GM18870 (cell line): Measurements from ENCODE around the gene ECI2.

Experiments used
- ATAC-seq: cut with Tn5 transposase; IDR thresholded peaks from one replicate; pipeline ENCODE4 v1.9.1; 2021; ENCODE audit warnings: moderate library complexity; ENCODE audit not compliant: unreplicated experiment

ECI2 gene, protein sequence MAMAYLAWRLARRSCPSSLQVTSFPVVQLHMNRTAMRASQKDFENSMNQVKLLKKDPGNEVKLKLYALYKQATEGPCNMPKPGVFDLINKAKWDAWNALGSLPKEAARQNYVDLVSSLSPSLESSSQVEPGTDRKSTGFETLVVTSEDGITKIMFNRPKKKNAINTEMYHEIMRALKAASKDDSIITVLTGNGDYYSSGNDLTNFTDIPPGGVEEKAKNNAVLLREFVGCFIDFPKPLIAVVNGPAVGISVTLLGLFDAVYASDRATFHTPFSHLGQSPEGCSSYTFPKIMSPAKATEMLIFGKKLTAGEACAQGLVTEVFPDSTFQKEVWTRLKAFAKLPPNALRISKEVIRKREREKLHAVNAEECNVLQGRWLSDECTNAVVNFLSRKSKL

DNA sequence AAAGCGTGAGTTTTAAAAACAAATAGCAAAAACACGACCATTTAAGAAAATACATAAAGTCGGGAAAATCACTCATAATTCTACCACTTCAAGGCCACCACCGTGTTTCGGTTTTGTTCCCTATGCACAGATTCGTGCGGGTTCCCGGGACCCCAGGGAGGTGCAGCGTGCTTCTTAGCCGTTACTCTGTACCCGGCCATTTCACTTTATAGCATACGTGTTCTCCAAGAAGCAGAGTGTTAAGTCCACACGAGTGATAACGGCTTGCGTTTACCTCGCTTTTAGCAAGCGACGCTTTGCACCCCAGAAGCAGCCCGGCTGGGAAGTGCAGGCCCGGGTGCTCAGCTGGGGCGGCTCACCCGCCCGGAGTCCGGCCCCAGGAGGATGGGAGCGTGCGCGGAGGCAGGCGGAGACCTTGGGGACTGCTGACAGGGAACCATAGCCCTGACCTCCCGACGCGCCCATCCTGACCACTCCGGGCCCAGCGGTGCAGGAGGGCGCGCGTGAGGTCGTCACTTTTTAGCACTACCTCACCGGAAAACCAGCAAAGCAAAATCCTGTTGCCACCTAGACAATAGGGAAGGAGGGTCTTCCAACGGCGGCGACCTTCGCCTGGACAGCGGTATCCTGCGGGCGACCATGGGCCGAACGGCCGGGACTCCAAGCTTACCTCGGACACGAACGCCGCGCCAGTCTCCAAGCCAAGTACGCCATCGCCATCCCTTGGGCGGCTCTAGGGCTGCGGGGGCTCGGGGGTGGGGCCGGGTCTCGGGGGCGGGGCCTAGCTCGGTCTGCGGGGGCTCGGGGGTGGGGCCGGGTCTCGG, at the start of gene ECI2:
Gene ECI2 (minus strand): TSS at position 735 of the 824 bp plus-strand sequence. CDS start 15 bp downstream, at position 720.
- no peak for ATAC-seq

- no peak for ATAC-seq
These were observed 45.4 kb upstream of the ECI2 start for GRCh38 chr6:4180652-4181255.

DNA sequence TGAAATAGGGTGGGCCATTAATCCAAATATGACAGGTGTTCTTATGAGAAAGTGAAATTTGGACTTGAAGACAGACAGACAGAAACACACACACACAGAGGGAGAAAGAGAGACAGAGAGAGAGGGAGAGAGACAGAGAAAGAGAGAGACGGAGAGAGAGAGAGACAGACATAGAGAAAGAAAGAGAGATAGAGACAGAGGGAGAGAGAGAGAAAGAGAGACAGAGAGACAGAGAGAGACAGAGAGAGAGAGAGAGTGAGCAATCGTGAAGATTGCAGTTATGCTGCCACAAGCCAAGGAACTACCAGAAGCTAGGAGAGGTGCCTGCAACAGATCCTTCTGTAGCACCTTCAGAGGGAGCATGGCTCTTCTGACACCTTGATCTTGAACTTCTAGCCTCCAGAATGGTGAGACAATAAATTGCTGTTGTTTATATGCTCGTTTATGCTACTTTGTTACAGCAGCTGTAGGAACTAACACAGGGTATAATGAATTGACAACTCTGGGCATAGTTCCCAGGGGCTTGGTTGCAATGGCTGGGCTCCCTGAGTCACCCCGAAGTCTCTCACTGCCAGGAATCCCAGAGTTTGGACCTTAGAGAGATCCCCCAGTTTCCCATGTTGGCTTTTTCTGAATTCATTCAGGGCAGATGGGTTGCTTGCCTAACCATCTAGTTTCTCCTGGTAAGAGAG, 44.7 kb upstream of the ECI2 start:
- ATAC-seq = no peak

DNA sequence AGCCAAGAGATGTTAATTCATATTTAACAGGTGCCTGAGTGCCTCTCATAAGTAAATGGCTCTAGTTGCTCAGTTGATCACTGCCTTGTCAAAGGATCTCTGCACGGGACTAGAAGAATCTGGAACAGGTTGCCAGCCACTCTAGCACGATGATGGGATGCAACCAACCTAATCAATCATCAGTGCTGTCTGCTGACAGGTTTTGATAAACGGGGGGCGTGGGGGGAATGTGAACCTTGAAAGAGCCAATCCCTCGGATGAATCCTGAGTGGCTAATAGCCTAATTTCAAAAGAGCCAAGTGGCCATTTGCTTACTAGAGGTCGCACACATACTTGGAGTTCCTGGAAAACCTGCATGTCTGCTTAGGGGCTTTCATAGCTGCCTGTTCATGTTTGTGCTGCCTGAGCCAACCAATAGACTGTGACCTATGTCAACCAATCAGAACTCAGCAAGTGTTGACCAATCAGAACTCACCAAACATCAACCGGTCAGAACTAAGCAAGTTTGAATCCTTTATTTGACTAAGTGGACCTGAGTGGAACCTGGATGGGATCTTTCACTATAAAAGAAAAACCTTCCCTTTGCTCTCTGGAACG, 43.5 kb upstream of the ECI2 start:
- ATAC-seq = no peak

GRCh38 chr6:4176907-4177306, 41.5 kb upstream of the ECI2 start:
- no peak for ATAC-seq

GRCh38 chr6:4174042-4174441, 38.7 kb upstream of the ECI2 start:
- no peak for ATAC-seq

DNA sequence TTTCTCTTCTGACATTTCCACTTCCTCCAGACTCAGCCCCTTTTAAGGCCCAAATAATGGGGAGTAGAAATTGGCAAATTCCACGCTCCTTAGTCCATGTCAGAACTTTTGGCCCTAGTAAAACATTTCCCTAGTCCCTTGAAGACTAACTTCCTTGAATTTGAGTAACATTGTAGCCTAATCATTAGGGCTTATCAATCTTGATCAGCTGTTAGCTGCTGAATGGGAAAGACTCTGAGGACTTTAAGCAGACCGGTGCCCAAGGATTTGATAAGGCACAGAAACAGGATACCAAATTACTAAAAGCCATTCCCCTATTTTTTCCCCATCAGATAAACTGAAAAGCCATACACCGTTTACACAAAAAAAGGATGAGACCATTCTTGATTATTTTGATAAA, 37.0 kb upstream of the ECI2 start:
- ATAC-seq = no peak

DNA sequence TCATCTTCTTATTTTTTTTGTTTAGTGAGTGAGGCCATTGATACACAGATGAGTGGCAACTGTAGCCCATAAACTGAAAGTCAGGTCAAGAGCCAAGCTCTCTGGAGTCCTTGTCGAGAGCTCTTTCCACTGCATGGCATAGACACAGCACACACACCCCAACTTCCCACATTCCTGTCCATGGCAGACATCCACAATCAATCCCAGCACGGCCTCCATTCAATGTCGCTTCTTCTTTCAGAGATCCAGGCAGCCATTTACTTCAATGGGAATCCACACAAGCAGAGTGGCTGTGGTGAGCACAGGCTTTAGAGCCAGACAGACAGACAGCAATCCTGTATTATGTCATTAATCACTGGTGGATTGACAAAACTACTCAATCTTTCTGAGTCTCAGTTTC, 34.9 kb upstream of the ECI2 start:
- ATAC-seq = no peak

DNA sequence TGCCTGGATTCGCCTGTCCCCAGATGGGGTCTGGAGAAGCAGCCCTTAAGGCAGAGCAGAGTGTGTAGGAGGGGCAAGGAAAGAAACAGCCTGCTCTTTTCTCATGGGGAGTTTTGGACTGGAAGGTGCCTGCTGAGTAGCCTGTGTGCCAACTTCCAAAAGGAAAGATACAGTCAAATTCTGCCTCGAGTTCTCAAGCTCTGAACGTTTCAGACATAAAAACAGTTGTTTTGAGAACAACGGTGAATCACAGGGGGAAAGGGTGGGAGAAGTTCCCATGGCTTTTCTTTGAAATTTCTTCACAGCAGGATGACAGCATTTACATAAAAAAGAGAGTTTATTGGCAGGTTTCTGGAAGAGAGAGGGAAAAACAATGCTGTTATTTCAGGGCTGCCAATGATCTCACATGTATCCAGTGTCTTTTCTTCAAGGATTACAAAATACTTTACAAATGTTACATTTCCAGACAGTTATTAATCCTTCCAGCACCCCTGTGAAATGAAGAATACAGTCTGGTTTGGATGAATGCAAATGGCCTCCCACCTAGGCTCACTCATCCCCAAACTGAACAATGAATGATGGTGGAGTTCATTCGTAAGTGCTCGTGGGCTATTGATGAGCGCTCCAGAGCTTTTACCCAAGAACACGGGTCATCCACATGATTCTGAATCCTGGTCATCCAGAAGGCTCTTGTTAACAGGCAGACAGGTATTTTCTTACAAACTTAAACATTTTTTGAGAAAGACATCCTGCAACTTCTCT, 33.8 kb upstream of the ECI2 start:
- no peak for ATAC-seq

DNA sequence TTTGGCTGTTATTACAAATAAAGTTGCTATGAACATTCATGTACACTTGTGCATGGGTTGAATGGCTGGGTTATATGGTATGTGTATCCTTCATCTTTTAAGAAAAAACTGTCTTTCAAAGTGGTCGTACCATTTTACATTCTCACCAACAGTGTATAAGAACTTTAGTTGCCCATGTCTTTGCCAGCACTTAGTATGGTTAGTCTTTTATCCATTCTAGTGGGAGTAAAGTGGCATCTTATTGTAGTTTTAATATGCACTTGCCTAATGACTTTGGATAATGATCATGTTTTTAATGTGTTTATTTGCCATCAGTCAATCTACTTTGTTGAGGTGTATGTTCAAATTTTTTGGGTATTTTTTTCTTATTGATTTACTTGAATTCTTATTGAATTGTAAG, 32.5 kb upstream of the ECI2 start:
- no peak for ATAC-seq

- no peak for ATAC-seq
These were observed 31.7 kb upstream of the ECI2 start for GRCh38 chr6:4167123-4167522.

DNA sequence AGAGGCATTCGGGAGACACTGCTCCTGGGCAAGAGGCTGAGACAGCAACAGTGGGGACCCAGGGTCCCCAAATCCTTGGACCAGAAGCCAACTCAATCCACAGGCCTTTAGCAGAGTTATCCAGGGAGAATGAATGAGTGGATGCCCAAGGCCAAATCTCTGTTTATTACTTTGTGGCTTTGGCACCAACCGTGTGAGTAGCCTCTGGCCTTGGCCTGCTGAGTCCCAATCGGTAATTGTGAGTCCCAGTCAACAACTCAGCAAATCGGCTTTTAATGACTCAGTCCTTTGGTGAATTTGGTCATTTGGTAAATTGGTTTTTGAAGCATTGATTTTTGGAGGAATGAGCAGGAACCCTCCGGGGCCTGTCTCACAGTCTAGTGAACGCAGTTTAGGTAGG, 29.1 kb upstream of the ECI2 start:
- no peak for ATAC-seq

DNA sequence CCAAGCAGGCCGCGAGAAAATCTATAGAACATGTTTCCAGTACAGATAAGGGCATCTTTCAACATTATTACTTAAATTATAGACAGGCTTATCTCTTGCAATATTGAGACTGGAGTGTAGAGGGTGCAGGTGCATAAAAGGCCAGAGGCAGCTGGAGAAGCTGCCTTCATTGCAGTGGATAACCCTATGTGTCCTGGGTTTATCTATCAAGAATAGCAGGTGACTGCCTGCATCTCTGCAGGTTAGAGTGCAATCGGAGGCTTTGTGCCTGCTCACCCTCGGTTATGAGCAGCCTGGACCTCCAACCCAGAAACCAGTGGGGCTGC, 28.7 kb upstream of the ECI2 start:
- no peak for ATAC-seq

- ATAC-seq = no peak
These were observed 28.2 kb upstream of the ECI2 start for GRCh38 chr6:4163408-4164116.

DNA sequence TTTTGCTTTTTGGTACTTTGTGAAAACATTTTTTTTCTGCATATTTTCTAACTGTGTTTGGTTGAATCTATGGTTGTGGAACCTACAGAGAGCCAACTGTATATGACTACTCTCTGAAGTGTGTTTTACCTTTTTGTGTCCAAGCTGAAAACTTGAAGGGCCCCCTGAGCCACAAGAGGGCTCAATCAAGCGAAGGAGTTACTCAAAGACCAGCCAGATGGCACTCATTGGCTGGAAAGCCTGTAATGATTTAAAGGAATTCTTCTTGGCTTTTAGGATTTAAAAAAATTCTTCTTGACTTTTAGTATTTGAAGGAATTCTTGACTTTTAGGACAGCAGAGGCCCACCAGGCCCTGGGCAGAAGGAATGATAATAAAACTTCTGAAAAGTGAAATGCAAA, 27.0 kb upstream of the ECI2 start:
- ATAC-seq = no peak

DNA sequence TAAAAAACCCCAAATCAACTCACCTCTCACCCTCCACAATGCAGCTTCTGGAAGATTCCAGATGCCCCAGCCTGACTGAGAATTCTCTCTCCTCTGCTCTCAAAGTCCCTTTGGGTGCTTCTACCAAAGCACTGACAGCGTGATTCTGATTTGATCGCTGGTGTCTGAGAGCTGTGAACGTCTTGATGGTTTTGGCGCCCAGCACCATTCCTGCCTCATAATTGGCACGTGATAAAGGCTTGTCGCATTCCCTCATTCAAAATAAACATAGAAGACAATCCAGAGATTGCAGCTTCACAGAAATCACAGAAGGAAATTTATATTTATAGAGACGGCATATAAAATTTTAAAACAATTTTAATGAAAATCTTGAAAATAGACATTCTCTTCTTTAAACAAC, 24.1 kb upstream of the ECI2 start:
- no peak for ATAC-seq

DNA sequence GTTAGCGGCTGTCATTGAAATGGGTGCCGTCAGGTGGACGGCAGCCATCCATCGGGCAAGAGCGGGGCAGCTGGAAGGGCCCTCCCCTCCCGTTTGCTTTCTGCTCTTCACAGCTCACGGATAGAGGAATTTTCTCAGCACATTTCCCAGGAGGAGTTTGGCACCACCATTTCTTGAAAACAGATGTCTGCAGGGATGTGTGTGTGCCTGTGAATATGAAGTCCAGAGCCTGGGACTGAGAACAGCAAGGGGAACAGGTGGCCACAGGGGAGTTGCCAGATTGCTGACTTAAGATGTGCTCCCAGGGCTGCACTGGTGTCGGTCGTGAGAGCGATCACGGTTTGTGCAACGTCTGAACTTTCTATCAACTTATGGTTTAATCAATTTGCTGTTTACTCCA, 22.1 kb upstream of the ECI2 start:
- ATAC-seq = no peak

- peak; percentile 72 for ATAC-seq
These were observed 20.6 kb upstream of the ECI2 start for GRCh38 chr6:4155848-4156466.

DNA sequence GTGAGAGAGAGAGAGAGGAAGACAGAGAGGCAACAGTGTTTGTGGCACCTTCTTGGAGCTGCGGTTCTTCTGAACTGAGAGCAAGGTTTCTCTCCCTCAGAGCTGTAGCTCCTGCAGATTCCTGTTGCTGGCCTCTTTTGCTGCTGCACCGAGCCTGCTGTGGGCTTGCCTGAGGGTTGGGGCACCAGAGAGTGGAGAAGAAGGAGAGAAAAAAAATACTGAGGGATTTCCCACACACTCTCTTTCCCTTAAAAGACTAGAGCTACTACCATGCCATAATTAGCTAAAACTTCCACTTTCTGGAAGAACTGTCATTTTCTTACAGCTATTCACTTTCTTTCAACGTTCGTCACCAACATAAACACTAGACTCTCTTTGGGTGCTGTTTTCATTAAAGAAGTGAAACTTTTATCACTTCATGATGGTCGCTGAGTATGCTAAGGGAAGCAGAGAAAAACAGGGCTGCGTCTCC, 18.2 kb upstream of the ECI2 start:
- no peak for ATAC-seq
